Lung (tissue), 12 donors: ENCODE data around the gene GLI3. TPM values are rescaled to one million over a fixed set of nuclear protein-coding genes. Genes with fewer than 3 reads are reported as not detected.
A peak's percentile ranks its signal among the peaks of the same experiment; 100 is the strongest.

Source experiments
- ATAC-seq: fragments of 200-7000 bp; cut with Tn5 transposase; one replicate; pipeline ENCODE4 v1.9.1; 2020; ENCODE audit warnings: moderate number of reproducible peaks; ENCODE audit not compliant: insufficient read depth, low FRiP score
- DNase-seq, 3 donors: peaks; one replicate each; pipeline ENCODE4 v3.0.0-alpha.2; 2013 to 2017
- H3K27ac ChIP-seq, 2 donors: one replicate each; pipeline ENCODE4 v1.5.1; 2013; ENCODE audit warnings: mild to moderate bottlenecking in 2 of 2, moderate library complexity in 2 of 2, control low read depth in 1 of 2, inconsistent platforms in 1 of 2, low read depth in 1 of 2, low read length in 1 of 2
- H3K27me3 ChIP-seq, 3 donors: one replicate each; pipeline ENCODE4 v1.5.1; 2013; ENCODE audit warnings: low read length in 2 of 3; ENCODE audit not compliant: control insufficient read depth in 3 of 3, insufficient read depth in 3 of 3
- H3K36me3 ChIP-seq, 4 donors: one replicate each; pipeline ENCODE4 v1.5.1; 2013; ENCODE audit warnings: low read length in 4 of 4, mild to moderate bottlenecking in 1 of 4, moderate library complexity in 1 of 4; ENCODE audit not compliant: control insufficient read depth in 4 of 4, insufficient read depth in 4 of 4
- H3K4me1 ChIP-seq, 5 donors: one replicate each; pipeline ENCODE4 v1.5.1; 2013; ENCODE audit warnings: low read length in 5 of 5, mild to moderate bottlenecking in 2 of 5, moderate library complexity in 1 of 5; ENCODE audit not compliant: control insufficient read depth in 5 of 5, insufficient read depth in 5 of 5
- H3K4me3 ChIP-seq: one replicate; pipeline ENCODE4 v1.5.1; 2013; ENCODE audit warnings: mild to moderate bottlenecking, control low read depth, moderate library complexity
- H3K9ac ChIP-seq, 2 donors: one replicate each; pipeline ENCODE4 v1.5.1; 2013; ENCODE audit warnings: low read length in 2 of 2, control low read depth in 1 of 2; ENCODE audit not compliant: insufficient read depth in 1 of 2
- H3K9me3 ChIP-seq, 4 donors: one replicate each; pipeline ENCODE4 v1.5.1; 2013; ENCODE audit warnings: low read length in 3 of 4, mild to moderate bottlenecking in 1 of 4, moderate library complexity in 1 of 4; ENCODE audit not compliant: control insufficient read depth in 4 of 4, insufficient read depth in 3 of 4
- CTCF ChIP-seq: IDR thresholded peaks from 2 replicates; pipeline ENCODE4 v1.5.1; 2012; ENCODE audit warnings: mild to moderate bottlenecking; ENCODE audit errors: control extremely low read depth, extremely low read depth
- WGBS, 2 donors: extraction: QIAGEN DNeasy Blood & Tissue Kit; methylation state at CpG; one replicate each; pipeline ENCODE4 v1.1.7; 2013; 5-methylcytosine and 5-hydroxymethylcytosine counted together
- polyA plus RNA-seq, 2 donors: library from polyadenylated mRNA; stranded (reverse); fragments of 200-250 nt; gene quantifications; one replicate each; pipeline ENCODE4 v1.2.1, GENCODE V29; 2013
- total RNA-seq, 2 donors: library from RNA; depleted of rRNA in 1 of 2; stranded (reverse); fragments of >200 nt in 1 of 2; gene quantifications; one replicate each; pipeline ENCODE4 v1.2.1, GENCODE V29; 2014 to 2021
- donor health status: control.
- donor health status: control.
- donor health status: Bipolar disorder and iron deficiency.
- donor health status: healthy.
- donor health status: DM: yes; HTN: yes; CAD: no.

GLI3 gene
- total and polyA plus RNA-seq, 4 donors: 2.0 to 23.4 (median 10.3) TPM

GRCh38 chr7:42278344-42278743, 41.3 kb upstream of the GLI3 start:
- Histone ChIP-seq H3K9me3 (no peaks in the 10 kb centered on the region), H3K27ac (no peak overlapping the region), H3K27me3 (no peaks in the 10 kb centered on the region), H3K36me3 (no peaks in the 10 kb centered on the region), H3K9ac (no peak overlapping the region), H3K4me3 (no peak overlapping the region), H3K4me1 (peaks cover 0 to 15% (median 0%) of the 10 kb centered on the region in 5 donors)
- 72 to 75% methylated on average over 4 of the region's 4 CpGs for WGBS, 2 donors
- DNase-seq: no peak
- TF ChIP-seq CTCF: no peak
- ATAC-seq: no peak

GRCh38 chr7:42274053-42274452, 37.0 kb upstream of the GLI3 start:
- peaks cover 0 to 15% (median 0%) of the 10 kb centered on the region in 5 donors for H3K4me1 ChIP-seq
- H3K27ac ChIP-seq: no peak overlapping the region
- no peaks in the 10 kb centered on the region for H3K9me3 ChIP-seq
- ATAC-seq: no peak
- DNase-seq: peak in 1 of 3 donors; percentile 18
- TF ChIP-seq CTCF: no peak
- H3K4me3 ChIP-seq: no peak overlapping the region
- 76 to 81% methylated on average over 5 of the region's 5 CpGs for WGBS, 2 donors
- H3K27me3 ChIP-seq: no peaks in the 10 kb centered on the region
- H3K36me3 ChIP-seq: no peaks in the 10 kb centered on the region
- H3K9ac ChIP-seq: no peak overlapping the region

- Histone ChIP-seq H3K27ac (no peak overlapping the region), H3K4me3 (no peak overlapping the region), H3K9me3 (no peaks in the 10 kb centered on the region), H3K36me3 (no peaks in the 10 kb centered on the region), H3K9ac (no peak overlapping the region), H3K4me1 (peaks cover 0 to 11% (median 0%) of the 10 kb centered on the region in 5 donors), H3K27me3 (no peaks in the 10 kb centered on the region)
- DNase-seq: no peak
- TF ChIP-seq CTCF: no peak
- 70 to 76% methylated on average over 3 of the region's 3 CpGs for WGBS, 2 donors
- ATAC-seq: no peak
Observed at GRCh38 chr7:42272793-42273665, 36.0 kb upstream of the GLI3 start.
